HG02938 (cell line): ENCODE data around the gene NALF2.
A peak's percentile ranks its signal among the peaks of the same experiment; 100 is the strongest.

Experiments used
- ATAC-seq: cut with Tn5 transposase; IDR thresholded peaks from one replicate; pipeline ENCODE4 v1.9.1; 2021; ENCODE audit warnings: mild to moderate bottlenecking, moderate library complexity; ENCODE audit not compliant: unreplicated experiment

NALF2 gene

GRCh38 chrX:69524781-69525363 lies 20.7 kb downstream of the NALF2 start:
- ATAC-seq, result no peak

- no peak for ATAC-seq
Observed at GRCh38 chrX:69530306-69530705, 26.2 kb downstream of the NALF2 start.

- no peak for ATAC-seq
Observed at GRCh38 chrX:69531031-69531755, 27.1 kb downstream of the NALF2 start.

GRCh38 chrX:69535661-69536060 lies 31.5 kb downstream of the NALF2 start:
- ATAC-seq, result no peak

GRCh38 chrX:69538321-69538876 lies 34.3 kb downstream of the NALF2 start:
- ATAC-seq, result peak; percentile 86

- ATAC-seq, result no peak
Observed at GRCh38 chrX:69539437-69539836, 35.3 kb downstream of the NALF2 start.

GRCh38 chrX:69541956-69542355 lies 37.8 kb downstream of the NALF2 start:
- ATAC-seq, result no peak

- no peak for ATAC-seq
Observed at GRCh38 chrX:69543572-69543971, 39.4 kb downstream of the NALF2 start.

- no peak for ATAC-seq
Observed at GRCh38 chrX:69546417-69546816, 42.3 kb downstream of the NALF2 start.

- ATAC-seq, result no peak
Observed at GRCh38 chrX:69546978-69547377, 42.9 kb downstream of the NALF2 start.

- no peak for ATAC-seq
Observed at GRCh38 chrX:69551421-69552009, 47.4 kb downstream of the NALF2 start.

- ATAC-seq, result no peak
Observed at GRCh38 chrX:69552512-69552911, 48.4 kb downstream of the NALF2 start.
